HG03442 (cell line): ENCODE results near the gene OR9G4.
A peak's percentile ranks its signal among the peaks of the same experiment; 100 is the strongest.

Experiments
- ATAC-seq: cut with Tn5 transposase; IDR thresholded peaks from one replicate; pipeline ENCODE4 v1.9.1; 2021; ENCODE audit warnings: mild to moderate bottlenecking, moderate library complexity; ENCODE audit not compliant: unreplicated experiment

Gene OR9G4

GRCh38 chr11:56748597-56748996, at the start of gene OR9G4:
OR9G4 (minus strand) TSS chr11:56748697; CDS start chr11:56743766, 4,931 bp downstream.
- ATAC-seq = no peak

GRCh38 chr11:56783448-56784041, 35.0 kb upstream of the OR9G4 start:
- ATAC-seq = peak; percentile 45

DNA sequence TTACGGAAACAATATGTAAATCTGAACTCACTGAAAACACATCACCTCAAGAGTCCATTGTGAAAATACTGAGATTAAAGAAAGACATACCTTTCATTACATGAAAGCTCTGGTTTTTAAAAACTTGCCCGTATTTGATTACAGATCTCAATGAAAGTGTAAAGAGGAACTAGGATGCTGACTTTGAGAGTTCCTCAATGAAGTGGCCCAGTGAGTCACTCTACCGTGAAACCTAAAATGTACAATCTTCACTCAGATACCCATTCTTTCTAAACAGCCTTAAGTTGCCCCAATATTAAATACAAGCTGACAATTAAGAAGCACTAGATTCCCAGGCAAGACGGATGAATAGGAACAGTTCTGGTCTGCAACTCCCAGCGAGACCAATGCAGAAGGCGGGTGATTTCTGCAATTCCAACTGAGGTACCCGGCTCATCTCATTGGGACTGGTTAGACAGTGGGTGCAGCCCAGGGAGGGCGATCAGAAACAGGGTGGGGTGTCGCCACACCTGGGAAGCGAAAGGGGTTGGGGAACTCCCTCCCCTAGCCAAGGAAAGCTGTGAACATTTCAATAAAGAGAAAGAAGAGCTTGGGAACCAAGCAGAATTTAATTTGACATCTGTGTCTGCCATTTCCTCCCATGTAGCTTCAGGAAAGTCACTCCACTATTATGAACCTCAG, 33.8 kb upstream of the OR9G4 start:
- ATAC-seq = peak; percentile 78

DNA sequence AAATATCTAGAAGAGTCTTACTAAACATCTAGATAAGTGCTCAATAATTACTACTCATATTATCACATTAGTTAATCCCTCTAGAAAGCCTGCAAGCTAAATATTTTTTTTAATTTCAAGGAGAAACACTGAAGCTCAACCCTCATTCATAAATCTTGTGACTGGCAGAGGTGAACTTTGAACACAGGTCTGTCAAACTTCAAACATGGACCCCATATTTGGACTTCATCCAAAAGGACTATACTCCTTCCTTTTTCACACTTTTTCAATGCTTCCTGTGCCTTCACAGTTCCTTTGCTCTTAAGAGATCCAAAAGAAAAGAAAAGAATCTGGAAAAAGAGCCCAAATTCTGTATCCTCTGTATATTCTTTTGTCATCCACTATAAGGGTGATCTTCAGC, 28.3 kb upstream of the OR9G4 start:
- no peak for ATAC-seq

DNA sequence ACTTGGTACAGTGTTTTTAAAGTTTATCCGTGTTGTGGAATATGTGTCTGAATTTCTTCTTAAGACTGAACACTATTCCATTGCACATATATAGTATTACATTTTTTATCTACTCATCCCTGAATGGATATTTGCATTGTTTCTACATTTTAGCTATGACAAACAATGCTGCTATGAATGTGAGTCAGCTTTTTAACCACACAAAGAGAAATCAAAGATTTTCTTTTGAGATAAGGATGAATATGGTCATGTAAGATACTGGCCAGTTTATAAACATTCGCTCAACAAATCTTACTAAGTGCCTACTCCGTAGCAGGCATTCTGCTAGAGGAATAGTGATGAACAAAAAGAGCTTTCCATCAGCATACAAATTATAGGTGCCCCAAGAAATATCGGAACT, 16.5 kb upstream of the OR9G4 start:
- ATAC-seq = no peak

DNA sequence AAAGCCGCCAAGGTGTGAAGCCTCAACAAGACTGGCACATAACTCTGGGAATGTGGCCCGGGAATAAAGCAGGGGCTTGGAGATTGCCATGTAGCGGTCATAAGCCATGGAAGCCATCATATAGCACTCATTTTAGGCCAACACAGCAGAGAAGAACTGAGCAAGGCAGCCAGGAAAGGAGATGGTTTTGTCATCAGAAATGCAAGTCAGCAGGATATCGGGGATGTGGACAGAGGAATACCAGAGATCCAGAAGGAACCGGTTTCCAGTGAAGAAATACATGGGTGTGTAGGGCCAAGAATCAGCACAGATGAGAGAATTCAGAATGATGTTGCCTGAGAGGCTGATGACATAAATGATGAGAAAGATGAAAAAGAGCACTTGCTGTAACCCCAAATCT, 3.0 kb upstream of the OR9G4 start:
- ATAC-seq = no peak

DNA sequence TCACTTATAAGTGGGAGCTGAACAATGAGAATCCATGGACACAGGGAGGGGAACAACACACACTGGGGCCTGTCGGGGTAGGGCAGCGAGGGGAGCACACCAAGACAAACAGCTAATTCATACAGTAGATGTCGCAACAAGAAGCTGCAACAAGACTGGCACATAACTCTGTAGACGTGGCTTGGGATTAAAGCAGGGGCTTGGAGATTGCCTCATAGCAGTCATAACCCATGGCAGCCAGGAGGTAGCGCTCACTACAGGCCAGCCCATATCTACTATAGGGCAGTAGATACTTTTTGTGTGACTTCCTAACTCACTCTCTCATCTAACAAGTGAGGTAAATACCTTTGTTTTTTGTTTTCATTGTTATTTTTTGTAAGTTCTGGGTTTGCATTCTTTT, 1.7 kb upstream of the OR9G4 start:
- no peak for ATAC-seq

DNA sequence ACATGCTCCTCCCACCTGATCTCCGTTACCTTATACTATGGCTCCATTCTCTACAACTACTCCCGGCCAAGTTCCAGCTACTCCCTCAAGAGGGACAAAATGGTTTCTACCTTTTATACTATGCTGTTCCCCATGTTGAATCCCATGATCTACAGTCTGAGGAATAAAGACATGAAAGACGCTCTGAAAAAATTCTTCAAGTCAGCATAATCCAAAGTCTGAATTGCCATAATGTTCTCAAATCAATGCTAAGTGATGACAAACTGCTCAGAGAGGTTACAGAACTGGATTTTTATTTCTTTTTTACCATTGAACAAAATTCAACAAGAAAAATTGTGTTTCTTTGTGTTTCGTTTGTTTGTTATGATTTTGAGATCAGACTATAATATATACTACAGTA, 7.6 kb downstream of the OR9G4 start:
- no peak for ATAC-seq

- ATAC-seq = no peak
These were observed 8.4 kb downstream of the OR9G4 start for GRCh38 chr11:56740107-56740506.

- no peak for ATAC-seq
These were observed 28.0 kb downstream of the OR9G4 start for GRCh38 chr11:56720513-56720912.

DNA sequence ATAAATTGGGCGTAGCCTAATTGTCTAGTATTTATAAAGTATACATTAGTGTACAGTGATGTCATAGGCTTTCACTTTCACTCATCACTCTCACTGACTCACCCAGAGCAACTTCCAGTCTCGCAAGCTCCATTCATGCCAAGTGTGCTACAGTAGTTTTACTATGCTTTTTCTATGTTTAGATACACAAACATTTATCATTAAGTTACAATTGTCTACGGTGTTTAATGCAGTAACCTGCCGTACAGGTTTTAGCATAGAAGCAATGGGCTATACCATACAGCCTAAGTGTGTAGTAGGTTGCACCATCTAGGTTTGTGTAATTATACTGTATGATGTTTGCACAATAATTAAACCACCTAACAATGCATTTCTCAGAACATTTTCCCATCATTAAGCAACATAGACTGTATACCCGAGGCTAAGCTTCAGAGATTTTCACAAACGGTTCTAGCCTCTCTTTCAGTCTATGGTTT, 32.1 kb downstream of the OR9G4 start:
- ATAC-seq = no peak

- no peak for ATAC-seq
These were observed 34.3 kb downstream of the OR9G4 start for GRCh38 chr11:56714206-56714605.

DNA sequence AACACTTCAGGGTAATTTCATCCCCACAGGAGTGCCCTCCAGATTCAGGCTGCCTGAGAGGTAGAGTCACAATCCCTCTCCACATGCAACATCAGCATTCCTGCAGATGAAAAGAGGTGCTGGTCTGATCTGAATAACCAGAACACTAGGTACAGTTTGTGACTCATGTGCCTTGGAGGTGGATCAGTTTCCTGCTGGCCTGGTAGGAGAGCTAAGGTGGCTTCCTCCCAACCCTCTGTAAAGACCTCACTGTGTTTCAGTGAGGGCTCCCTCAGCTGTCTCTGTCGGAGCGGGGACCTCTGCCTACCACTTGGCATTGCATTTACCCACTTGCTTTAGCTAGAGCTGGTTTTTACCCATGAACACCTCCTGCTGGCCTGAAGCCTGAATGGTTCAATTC, 42.0 kb downstream of the OR9G4 start:
- no peak for ATAC-seq

- no peak for ATAC-seq
These were observed 42.6 kb downstream of the OR9G4 start for GRCh38 chr11:56705784-56706396.

- ATAC-seq = no peak
These were observed 47.5 kb downstream of the OR9G4 start for GRCh38 chr11:56700914-56701485.

DNA sequence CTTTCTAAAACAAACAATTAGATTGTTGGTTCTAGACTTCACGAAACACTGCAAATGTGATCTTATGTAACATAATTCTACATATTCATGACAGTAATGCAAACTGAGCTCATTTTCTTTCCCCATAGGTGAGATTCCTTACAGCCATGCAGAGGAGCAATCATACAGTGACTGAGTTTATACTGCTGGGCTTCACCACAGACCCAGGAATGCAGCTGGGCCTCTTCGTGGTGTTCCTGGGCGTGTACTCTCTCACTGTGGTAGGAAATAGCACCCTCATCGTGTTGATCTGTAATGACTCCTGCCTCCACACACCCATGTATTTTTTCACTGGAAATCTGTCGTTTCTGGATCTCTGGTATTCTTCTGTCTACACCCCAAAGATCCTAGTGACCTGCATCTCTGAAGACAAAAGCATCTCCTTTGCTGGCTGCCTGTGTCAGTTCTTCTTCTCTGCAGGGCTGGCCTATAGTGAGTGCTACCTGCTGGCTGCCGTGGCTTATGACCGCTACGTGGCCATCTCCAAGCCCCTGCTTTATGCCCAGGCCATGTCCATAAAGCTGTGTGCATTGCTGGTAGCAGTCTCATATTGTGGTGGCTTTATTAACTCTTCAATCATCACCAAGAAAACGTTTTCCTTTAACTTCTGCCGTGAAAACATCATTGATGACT, 48.1 kb downstream of the OR9G4 start:
- no peak for ATAC-seq

GRCh38 chr11:56698795-56699194, 49.7 kb downstream of the OR9G4 start, which contains the start of gene OR9G1:
OR9G1 (plus strand) TSS chr11:56699095; CDS start chr11:56700388, 1,293 bp downstream.
- no peak for ATAC-seq

- no peak for ATAC-seq
These were observed 55.1 kb downstream of the OR9G4 start for GRCh38 chr11:56693428-56693827.
